Renal pelvis (tissue), 12 donors: ENCODE data around the gene SORBS2. TPM values are rescaled to one million over a fixed set of nuclear protein-coding genes. Genes with fewer than 3 reads are reported as not detected.
"Not testable (repeated sequence)": the region's sequence is repeated elsewhere in the genome, so short reads cannot be mapped to it uniquely, and the experiment has no call there.

Experiments used
- DNase-seq: peaks from one replicate; pipeline ENCODE4 v3.0.0-alpha.2; 2013
- long read RNA-seq, 16 experiments: transcript quantifications; one replicate each; lab custom pipeline, GENCODE V29; 2026
- polyA plus RNA-seq, 3 donors: library from polyadenylated mRNA; unstranded; fragments of 120-200 nt; gene quantifications; one replicate each; pipeline ENCODE4 v1.2.1, GENCODE V29; 2013; ENCODE audit not compliant: insufficient read length in 3 of 3

SORBS2 gene
- polyA plus RNA-seq = 10 to 100 TPM; 64.0 to 83.9 (median 79.5) TPM
- long read RNA-seq, donor 1, partial matches to known transcripts = 0 of 2 reads
- long read RNA-seq, donor 1, other reads (novel, unspliced or antisense) = 0 of 2 reads
- long read RNA-seq, donor 2, transcript SORBS2-251 (2 exons, 420 nt) = major isoform, 5 of 10 reads
- long read RNA-seq, donor 2, partial matches to known transcripts = 0 of 10 reads
- long read RNA-seq, donor 2, other reads (novel, unspliced or antisense) = 0 of 10 reads
- long read RNA-seq, donor 3, transcript SORBS2-251 (2 exons, 420 nt) = major isoform, 6 of 12 reads
- long read RNA-seq, donor 3, partial matches to known transcripts = 0 of 12 reads
- long read RNA-seq, donor 3, other reads (novel, unspliced or antisense) = 0 of 12 reads
- long read RNA-seq, donor 4, partial matches to known transcripts = 0 of 5 reads
- long read RNA-seq, donor 4, other reads (novel, unspliced or antisense) = 0 of 5 reads
- long read RNA-seq, donor 5, partial matches to known transcripts = 0 of 3 reads
- long read RNA-seq, donor 5, other reads (novel, unspliced or antisense) = 0 of 3 reads
- long read RNA-seq, donor 6, partial matches to known transcripts = 0 of 6 reads
- long read RNA-seq, donor 6, other reads (novel, unspliced or antisense) = 0 of 6 reads
- long read RNA-seq, donor 7, transcript SORBS2-251 (2 exons, 420 nt) = major isoform, 9 of 15 reads
- long read RNA-seq, donor 7, partial matches to known transcripts = 0 of 15 reads
- long read RNA-seq, donor 7, other reads (novel, unspliced or antisense) = 0 of 15 reads
- long read RNA-seq, donor 8, partial matches to known transcripts = 0 of 1 reads
- long read RNA-seq, donor 8, other reads (novel, unspliced or antisense) = 0 of 1 reads
- long read RNA-seq, donor 9, full-length matches to known transcripts = 11 of 11 reads
- long read RNA-seq, donor 9, partial matches to known transcripts = 0 of 11 reads
- long read RNA-seq, donor 9, other reads (novel, unspliced or antisense) = 0 of 11 reads
- long read RNA-seq, donor 10, full-length matches to known transcripts = 7 of 7 reads
- long read RNA-seq, donor 10, partial matches to known transcripts = 0 of 7 reads
- long read RNA-seq, donor 10, other reads (novel, unspliced or antisense) = 0 of 7 reads
- long read RNA-seq, donor 11, partial matches to known transcripts = 0 of 5 reads
- long read RNA-seq, donor 11, other reads (novel, unspliced or antisense) = 0 of 5 reads
- long read RNA-seq, donor 12, full-length matches to known transcripts = 10 of 10 reads
- long read RNA-seq, donor 12, partial matches to known transcripts = 0 of 10 reads
- long read RNA-seq, donor 12, other reads (novel, unspliced or antisense) = 0 of 10 reads
- long read RNA-seq, donor 13, transcript SORBS2-251 (2 exons, 420 nt) = major isoform, 11 of 14 reads
- long read RNA-seq, donor 13, partial matches to known transcripts = 0 of 14 reads
- long read RNA-seq, donor 13, other reads (novel, unspliced or antisense) = 0 of 14 reads
- long read RNA-seq, donor 14, transcript SORBS2-251 (2 exons, 420 nt) = major isoform, 5 of 17 reads
- long read RNA-seq, donor 14, partial matches to known transcripts = 5 of 17 reads
- long read RNA-seq, donor 14, other reads (novel, unspliced or antisense) = 0 of 17 reads
- long read RNA-seq, donor 15, full-length matches to known transcripts = 16 of 16 reads
- long read RNA-seq, donor 15, partial matches to known transcripts = 0 of 16 reads
- long read RNA-seq, donor 15, other reads (novel, unspliced or antisense) = 0 of 16 reads
- long read RNA-seq, donor 16, partial matches to known transcripts = 0 of 10 reads
- long read RNA-seq, donor 16, other reads (novel, unspliced or antisense) = 0 of 10 reads

GRCh38 chr4:185811509-185812364 lies at the start of gene SORBS2:
SORBS2 (minus strand) TSS chr4:185812194; CDS start chr4:185690571, 121,623 bp downstream.
- peak; percentile 82 for DNase-seq

- DNase-seq = no peak
Observed at GRCh38 chr4:185859111-185859510, 47.1 kb upstream of the SORBS2 start.

GRCh38 chr4:185857561-185857960 lies 45.6 kb upstream of the SORBS2 start:
- not testable (repeated sequence) for DNase-seq

GRCh38 chr4:185853841-185854240 lies 41.8 kb upstream of the SORBS2 start:
- DNase-seq = no peak

- no peak for DNase-seq
Observed at GRCh38 chr4:185852961-185853360, 41.0 kb upstream of the SORBS2 start.

- DNase-seq = no peak
Observed at GRCh38 chr4:185849664-185850550, 37.9 kb upstream of the SORBS2 start.

- DNase-seq = peak; percentile 26
Observed at GRCh38 chr4:185847352-185848097, 35.5 kb upstream of the SORBS2 start.

- DNase-seq = no peak
Observed at GRCh38 chr4:185846505-185847150, 34.6 kb upstream of the SORBS2 start.

- DNase-seq = no peak
Observed at GRCh38 chr4:185845966-185846365, 34.0 kb upstream of the SORBS2 start.

- no peak for DNase-seq
Observed at GRCh38 chr4:185841451-185841850, 29.5 kb upstream of the SORBS2 start.

- DNase-seq = no peak
Observed at GRCh38 chr4:185840953-185841352, 29.0 kb upstream of the SORBS2 start.

GRCh38 chr4:185840201-185840600 lies 28.2 kb upstream of the SORBS2 start:
- DNase-seq = no peak

GRCh38 chr4:185839770-185840169 lies 27.8 kb upstream of the SORBS2 start:
- DNase-seq = no peak

- DNase-seq = peak; percentile 71
Observed at GRCh38 chr4:185839194-185839712, 27.3 kb upstream of the SORBS2 start.

GRCh38 chr4:185838514-185839193 lies 26.7 kb upstream of the SORBS2 start:
- no peak for DNase-seq

GRCh38 chr4:185838104-185838452 lies 26.1 kb upstream of the SORBS2 start:
- no peak for DNase-seq
